IPS DF 6.9 (cell line): ENCODE results near the gene BPIFA2.
"Not testable (repeated sequence)": the region's sequence is repeated elsewhere in the genome, so short reads cannot be mapped to it uniquely, and the experiment has no call there.

Experiments used
- DNase-seq: peaks from one replicate; pipeline ENCODE4 v3.0.0-alpha.2; 2013; ENCODE audit warnings: low read depth, low spot score
- H3K27ac ChIP-seq: one replicate; pipeline ENCODE4 v1.5.1; 2013; ENCODE audit warnings: low read length, control low read depth
- H3K27me3 ChIP-seq: 2 replicates; pipeline ENCODE4 v1.6.1; 2013; ENCODE audit warnings: mild to moderate bottlenecking, low read length; ENCODE audit not compliant: control insufficient read depth, insufficient read depth
- H3K36me3 ChIP-seq: 2 replicates; pipeline ENCODE4 v1.6.1; 2013; ENCODE audit warnings: low read length; ENCODE audit not compliant: control insufficient read depth, insufficient read depth
- H3K4me1 ChIP-seq: 2 replicates; pipeline ENCODE4 v1.6.1; 2013; ENCODE audit warnings: low read length; ENCODE audit not compliant: control insufficient read depth, insufficient read depth
- H3K4me3 ChIP-seq: 2 replicates; pipeline ENCODE4 v1.5.1; 2013; ENCODE audit warnings: mild to moderate bottlenecking, low read length
- H3K9me3 ChIP-seq: 2 replicates; pipeline ENCODE4 v1.6.1; 2013; ENCODE audit warnings: low read length, inconsistent platforms; ENCODE audit not compliant: control insufficient read depth, insufficient read depth
- WGBS: extraction: QIAGEN DNeasy Blood & Tissue Kit; methylation state at CpG from one replicate; pipeline ENCODE4 v1.1.7; 2013; ENCODE audit warnings: mixed read lengths, missing lambda C conversion rate; ENCODE audit not compliant: insufficient read length, insufficient coverage; 5-methylcytosine and 5-hydroxymethylcytosine counted together

The BPIFA2 gene

GRCh38 chr20:33167859-33168258 lies at the start of gene BPIFA2:
BPIFA2 (plus strand) TSS chr20:33168159; CDS start chr20:33169146, 987 bp downstream.
- no CpG with 5 or more reads among the region's 8 CpGs for WGBS
- H3K4me3 ChIP-seq: no peak within 1 kb of the TSS
- no peaks in the 10 kb centered on the region for H3K27me3 ChIP-seq
- H3K36me3 ChIP-seq: no peaks in the 10 kb centered on the region
- H3K4me1 ChIP-seq: no peaks in the 10 kb centered on the region
- no peak within 1 kb of the TSS for H3K27ac ChIP-seq
- no peak for DNase-seq
- no peaks in the 10 kb centered on the region for H3K9me3 ChIP-seq

- no peaks in the 10 kb centered on the region for H3K36me3 ChIP-seq
Measured at GRCh38 chr20:33119725-33120720, 47.9 kb upstream of the BPIFA2 start.

GRCh38 chr20:33120934-33121333 lies 47.0 kb upstream of the BPIFA2 start:
- no peak overlapping the region for H3K27ac ChIP-seq
- H3K9me3 ChIP-seq: no peaks in the 10 kb centered on the region
- no peaks in the 10 kb centered on the region for H3K36me3 ChIP-seq
- no peak overlapping the region for H3K4me3 ChIP-seq
- DNase-seq: no peak
- WGBS: no CpG with 5 or more reads among the region's 3 CpGs
- no peaks in the 10 kb centered on the region for H3K27me3 ChIP-seq
- no peaks in the 10 kb centered on the region for H3K4me1 ChIP-seq

More at GRCh38 chr20:33119725-33120720, 47.9 kb upstream of the BPIFA2 start:
- no peaks in the 10 kb centered on the region for H3K9me3 ChIP-seq
- no peak for DNase-seq
- no peaks in the 10 kb centered on the region for H3K27me3 ChIP-seq
- no CpG with 5 or more reads among the region's 3 CpGs for WGBS
- no peak overlapping the region for H3K4me3 ChIP-seq
- no peak overlapping the region for H3K27ac ChIP-seq
- H3K4me1 ChIP-seq: no peaks in the 10 kb centered on the region

- DNase-seq, H3K4me1 ChIP-seq, H3K36me3 ChIP-seq, H3K9me3 ChIP-seq, H3K4me3 ChIP-seq, H3K27ac ChIP-seq, H3K27me3 ChIP-seq: not testable (repeated sequence)
- no CpG with 5 or more reads among the region's 1 CpG for WGBS
Measured at GRCh38 chr20:33122297-33122696, 45.7 kb upstream of the BPIFA2 start.

GRCh38 chr20:33124261-33124660 lies 43.7 kb upstream of the BPIFA2 start:
- Histone ChIP-seq H3K36me3 (no peaks in the 10 kb centered on the region), H3K27me3 (no peaks in the 10 kb centered on the region), H3K4me3 (no peak overlapping the region), H3K4me1 (no peaks in the 10 kb centered on the region), H3K27ac (no peak overlapping the region), H3K9me3 (no peaks in the 10 kb centered on the region)
- no CpG with 5 or more reads among the region's 2 CpGs for WGBS
- no peak for DNase-seq

GRCh38 chr20:33124994-33125393 lies 43.0 kb upstream of the BPIFA2 start:
- WGBS: no CpG with 5 or more reads among the region's 6 CpGs

GRCh38 chr20:33125983-33126382 lies 42.0 kb upstream of the BPIFA2 start:
- Histone ChIP-seq H3K27ac (no peak overlapping the region), H3K36me3 (no peaks in the 10 kb centered on the region), H3K9me3 (no peaks in the 10 kb centered on the region), H3K4me1 (no peaks in the 10 kb centered on the region), H3K4me3 (no peak overlapping the region), H3K27me3 (no peaks in the 10 kb centered on the region)
- no CpG with 5 or more reads among the region's 6 CpGs for WGBS
- DNase-seq: no peak

More at GRCh38 chr20:33124994-33125393, 43.0 kb upstream of the BPIFA2 start:
- H3K4me3 ChIP-seq: no peak overlapping the region
- no peaks in the 10 kb centered on the region for H3K4me1 ChIP-seq
- H3K9me3 ChIP-seq: no peaks in the 10 kb centered on the region
- H3K27me3 ChIP-seq: no peaks in the 10 kb centered on the region
- H3K27ac ChIP-seq: no peak overlapping the region
- no peaks in the 10 kb centered on the region for H3K36me3 ChIP-seq
- DNase-seq: no peak

GRCh38 chr20:33127422-33128097 lies 40.4 kb upstream of the BPIFA2 start:
- H3K4me3 ChIP-seq: no peak overlapping the region
- no peak for DNase-seq
- WGBS: no CpG with 5 or more reads among the region's 4 CpGs
- H3K27me3 ChIP-seq: no peaks in the 10 kb centered on the region
- no peaks in the 10 kb centered on the region for H3K36me3 ChIP-seq
- 0 out of 2 replicates have a peak, but pooled peaks cover 1% of the 10 kb centered on the region for H3K4me1 ChIP-seq
- H3K9me3 ChIP-seq: no peaks in the 10 kb centered on the region
- no peak overlapping the region for H3K27ac ChIP-seq

GRCh38 chr20:33130568-33131061 lies 37.3 kb upstream of the BPIFA2 start:
- H3K27ac ChIP-seq: no peak overlapping the region
- no peaks in the 10 kb centered on the region for H3K36me3 ChIP-seq
- no peak overlapping the region for H3K4me3 ChIP-seq
- no peaks in the 10 kb centered on the region for H3K9me3 ChIP-seq
- no peak for DNase-seq
- no CpG with 5 or more reads among the region's 9 CpGs for WGBS
- H3K4me1 ChIP-seq: peaks cover 5% of the 10 kb centered on the region; the same call in 1 of the 2 replicates
- H3K27me3 ChIP-seq: no peaks in the 10 kb centered on the region

- no peak overlapping the region for H3K27ac ChIP-seq
- H3K4me3 ChIP-seq: no peak overlapping the region
- DNase-seq: no peak
- H3K36me3 ChIP-seq: no peaks in the 10 kb centered on the region
- no CpG with 5 or more reads among the region's 5 CpGs for WGBS
- H3K9me3 ChIP-seq: no peaks in the 10 kb centered on the region
- H3K4me1 ChIP-seq: peaks cover 5% of the 10 kb centered on the region; the same call in 1 of the 2 replicates
- H3K27me3 ChIP-seq: no peaks in the 10 kb centered on the region
Measured at GRCh38 chr20:33131949-33132473, 35.9 kb upstream of the BPIFA2 start.
